Measurements from ENCODE around the gene ADNP2. TPM values are rescaled to one million over a fixed set of nuclear protein-coding genes. Genes with fewer than 3 reads are reported as not detected.

The ADNP2 gene
- total and polyA plus RNA-seq, 2 donors (not counting 3 experiments of a cell fraction or from before 2014, with no cell fraction given): 10.2 to 20.6 TPM

DNA sequence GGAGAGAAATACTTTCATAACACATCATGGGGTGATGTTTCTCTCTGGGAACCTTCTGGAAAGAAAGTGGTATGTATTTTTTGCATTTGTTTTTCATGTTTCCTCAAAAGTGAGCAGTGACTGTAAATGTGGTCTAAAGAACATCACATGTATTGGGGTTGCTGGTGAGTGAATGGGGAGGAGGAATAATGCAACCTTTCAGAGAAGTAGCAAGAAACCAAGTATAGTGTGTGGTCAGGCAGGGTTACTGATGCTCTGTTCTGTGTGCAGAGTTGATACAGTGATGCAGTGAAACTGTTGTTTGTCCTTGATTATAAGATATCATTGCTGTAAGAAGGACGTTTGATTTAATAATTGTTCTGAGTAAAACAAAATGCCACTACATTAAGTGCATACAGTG is 24.1 kb downstream of the ADNP2 start:
- peaks cover 2% of the 10 kb centered on the region for H4K20me1 ChIP-seq (replicated peaks; ENCODE audit: control insufficient read depth, extremely low read depth, insufficient read depth, low read length)
- no peaks in the 10 kb centered on the region for H3K27me3 ChIP-seq (ENCODE audit: control insufficient read depth in 2 of 2, insufficient read depth in 2 of 2, low read length in 2 of 2)
- no peaks in the 10 kb centered on the region for H3K9me1 ChIP-seq (replicated peaks; ENCODE audit: control insufficient read depth, extremely low read depth, insufficient read depth, low read length)
- no peak overlapping the region for H3K9ac ChIP-seq (replicated peaks; ENCODE audit: extremely low read depth, insufficient read depth, low read length)
- TF ChIP-seq JUN (IDR thresholded peaks at IDR 0.05; ENCODE audit: borderline replicate concordance, insufficient read depth, insufficient read length, low read depth) (no peak), FOS (IDR thresholded peaks at IDR 0.05; ENCODE audit: borderline replicate concordance, insufficient read depth, low read length) (no peak)
- H3K4me2 ChIP-seq (ENCODE audit: insufficient read depth, low read length): no peak overlapping the region
- peaks cover 10 to 25% of the 10 kb centered on the region in 2 experiments for H3K36me3 ChIP-seq (ENCODE audit: control insufficient read depth in 2 of 2, extremely low read depth in 1 of 2, insufficient read depth in 2 of 2, low read length in 2 of 2)
- H2AFZ ChIP-seq (ENCODE audit: low read depth, low read length): no peak overlapping the region
- BruUV-seq (replicated peaks): no TSS peak
- H3K9me3 ChIP-seq (replicated peaks; ENCODE audit: control insufficient read depth, insufficient read depth, low read length): no peaks in the 10 kb centered on the region
- intact Hi-C loops (cut with micrococcal nuclease): no loop called here
- DNase-seq (ENCODE audit: low read depth, low spot score) (no peak), FAIRE-seq (no peak)
- POLR2A ChIA-PET: no interaction called here
- no peaks in the 10 kb centered on the region for H3K4me1 ChIP-seq (ENCODE audit: control insufficient read depth, extremely low read depth, insufficient read depth, low read length)
- CTCF ChIA-PET: no interaction called here
- no peak overlapping the region for H3K4me3 ChIP-seq (replicated peaks in 1 of 3; ENCODE audit: insufficient read depth in 1 of 3, low read depth in 1 of 3, low read length in 3 of 3)
- H3K79me2 ChIP-seq (ENCODE audit: control insufficient read depth, insufficient read depth, low read length): peaks cover 34% of the 10 kb centered on the region
- dilution Hi-C loops (cut with MboI; ENCODE audit: extremely low pct_ligation_motif_present, low sequenced_read_pairs): no loop called here
- H3K27ac ChIP-seq (ENCODE audit: insufficient read depth, low read depth, low read length): no peak overlapping the region

DNA sequence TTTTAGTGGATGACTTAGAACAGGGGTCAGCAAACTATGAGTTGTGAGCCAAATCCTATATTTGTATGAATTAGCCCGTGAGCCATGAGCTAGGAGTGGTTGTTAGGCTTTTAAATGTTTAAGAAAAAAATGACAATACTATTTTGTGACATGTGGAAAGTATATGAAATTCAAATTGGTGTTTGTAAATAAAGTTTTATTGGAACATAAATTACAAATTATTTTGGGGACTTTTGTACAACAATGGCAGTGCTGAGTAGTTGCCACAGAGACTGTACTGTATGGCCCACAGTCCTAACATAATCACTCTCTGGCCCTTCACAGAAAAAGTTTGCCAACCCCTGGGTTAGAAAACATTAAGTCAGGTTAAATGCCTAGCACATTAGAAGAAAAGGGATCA is 26.1 kb downstream of the ADNP2 start:
- TF ChIP-seq MYC (IDR thresholded peaks at IDR 0.05; ENCODE audit: low read depth, low read length) (no peak), GATA2 (IDR thresholded peaks at IDR 0.05; ENCODE audit: insufficient read depth, insufficient read length, low read depth, low read length) (no peak), EZH2 (IDR thresholded peaks at IDR 0.05; ENCODE audit: borderline replicate concordance, low read depth, low read length, severe bottlenecking) (no peak), JUN (IDR thresholded peaks at IDR 0.05; ENCODE audit: borderline replicate concordance, insufficient read depth, insufficient read length, low read depth) (no peak), FOS (IDR thresholded peaks at IDR 0.05; ENCODE audit: borderline replicate concordance, insufficient read depth, low read length) (no peak), POLR2AphosphoS5 (IDR thresholded peaks at IDR 0.05; ENCODE audit: insufficient read depth, low read depth, low read length) (no peak), POLR2A (IDR thresholded peaks at IDR 0.05; ENCODE audit: low read depth, low read length) (no peak)
- TF ChIP-seq, protein P1, sequence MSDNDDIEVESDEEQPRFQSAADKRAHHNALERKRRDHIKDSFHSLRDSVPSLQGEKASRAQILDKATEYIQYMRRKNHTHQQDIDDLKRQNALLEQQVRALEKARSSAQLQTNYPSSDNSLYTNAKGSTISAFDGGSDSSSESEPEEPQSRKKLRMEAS (IDR thresholded peaks at IDR 0.05; ENCODE audit: insufficient read depth, insufficient read length): no peak
- TF ChIP-seq, protein P2, sequence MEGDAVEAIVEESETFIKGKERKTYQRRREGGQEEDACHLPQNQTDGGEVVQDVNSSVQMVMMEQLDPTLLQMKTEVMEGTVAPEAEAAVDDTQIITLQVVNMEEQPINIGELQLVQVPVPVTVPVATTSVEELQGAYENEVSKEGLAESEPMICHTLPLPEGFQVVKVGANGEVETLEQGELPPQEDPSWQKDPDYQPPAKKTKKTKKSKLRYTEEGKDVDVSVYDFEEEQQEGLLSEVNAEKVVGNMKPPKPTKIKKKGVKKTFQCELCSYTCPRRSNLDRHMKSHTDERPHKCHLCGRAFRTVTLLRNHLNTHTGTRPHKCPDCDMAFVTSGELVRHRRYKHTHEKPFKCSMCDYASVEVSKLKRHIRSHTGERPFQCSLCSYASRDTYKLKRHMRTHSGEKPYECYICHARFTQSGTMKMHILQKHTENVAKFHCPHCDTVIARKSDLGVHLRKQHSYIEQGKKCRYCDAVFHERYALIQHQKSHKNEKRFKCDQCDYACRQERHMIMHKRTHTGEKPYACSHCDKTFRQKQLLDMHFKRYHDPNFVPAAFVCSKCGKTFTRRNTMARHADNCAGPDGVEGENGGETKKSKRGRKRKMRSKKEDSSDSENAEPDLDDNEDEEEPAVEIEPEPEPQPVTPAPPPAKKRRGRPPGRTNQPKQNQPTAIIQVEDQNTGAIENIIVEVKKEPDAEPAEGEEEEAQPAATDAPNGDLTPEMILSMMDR (IDR thresholded peaks at IDR 0.05; ENCODE audit: extremely low read depth in 1 of 2, insufficient read depth in 1 of 2, low read depth in 1 of 2, low read length in 2 of 2): no peak
- Histone ChIP-seq H3K9me1 (replicated peaks; ENCODE audit: control insufficient read depth, extremely low read depth, insufficient read depth, low read length) (no peaks in the 10 kb centered on the region), H2AFZ (ENCODE audit: low read depth, low read length) (no peak overlapping the region), H3K79me2 (ENCODE audit: control insufficient read depth, insufficient read depth, low read length) (peaks cover 17% of the 10 kb centered on the region), H3K36me3 (ENCODE audit: control insufficient read depth in 2 of 2, extremely low read depth in 1 of 2, insufficient read depth in 2 of 2, low read length in 2 of 2) (peaks cover 12 to 26% of the 10 kb centered on the region in 2 experiments), H3K9me3 (replicated peaks; ENCODE audit: control insufficient read depth, insufficient read depth, low read length) (no peaks in the 10 kb centered on the region), H3K4me3 (replicated peaks in 1 of 3; ENCODE audit: insufficient read depth in 1 of 3, low read depth in 1 of 3, low read length in 3 of 3) (no peak overlapping the region), H3K27me3 (ENCODE audit: control insufficient read depth in 2 of 2, insufficient read depth in 2 of 2, low read length in 2 of 2) (no peaks in the 10 kb centered on the region), H3K9ac (replicated peaks; ENCODE audit: extremely low read depth, insufficient read depth, low read length) (no peak overlapping the region), H3K4me2 (ENCODE audit: insufficient read depth, low read length) (no peak overlapping the region), H4K20me1 (replicated peaks; ENCODE audit: control insufficient read depth, extremely low read depth, insufficient read depth, low read length) (no peaks in the 10 kb centered on the region), H3K4me1 (ENCODE audit: control insufficient read depth, extremely low read depth, insufficient read depth, low read length) (no peaks in the 10 kb centered on the region), H3K27ac (ENCODE audit: insufficient read depth, low read depth, low read length) (no peak overlapping the region)
- dilution Hi-C loops (cut with MboI; ENCODE audit: extremely low pct_ligation_motif_present, low sequenced_read_pairs): no loop called here
- BruUV-seq (replicated peaks): no TSS peak
- CTCF ChIA-PET: interaction anchor here (1.3 kb wide), 1 partner anchor 23 kb away, joined by 4 read pairs; no protein-coding TSS in a partner anchor
- no peak for DNase-seq (ENCODE audit: low read depth, low spot score)
- intact Hi-C loops (cut with micrococcal nuclease): no loop called here
- FAIRE-seq: no peak
- POLR2A ChIA-PET: no interaction called here
